Heart right ventricle (tissue), 16 donors: ENCODE data around the gene CARMIL1. TPM values are rescaled to one million over a fixed set of nuclear protein-coding genes. Genes with fewer than 3 reads are reported as not detected.

Experiments
- ATAC-seq, 8 donors: fragments of 200-7000 bp; cut with Tn5 transposase; one replicate each; pipeline ENCODE4 v1.9.1; 2020; ENCODE audit warnings: mild to moderate bottlenecking in 8 of 8, moderate library complexity in 8 of 8, moderate number of reproducible peaks in 1 of 8
- DNase-seq, 2 donors: peaks; one replicate each; pipeline ENCODE4 v3.0.0-alpha.2; 2020
- H3K27ac ChIP-seq, 10 donors: fragments of 200-600 bp; sonication (generic) in 2 of 10; one replicate each; pipeline versions ENCODE4 v1.5.0 to v1.8.0; 2020 to 2022; ENCODE audit warnings: mild to moderate bottlenecking in 3 of 10
- H3K27me3 ChIP-seq, 7 donors: fragments of 200-600 bp; one replicate each; pipeline ENCODE4 v1.8.0; 2021 to 2022; ENCODE audit warnings: mild to moderate bottlenecking in 2 of 7
- H3K36me3 ChIP-seq, 9 donors: fragments of 200-600 bp; sonication (generic) in 1 of 9; one replicate each; pipeline versions ENCODE4 v1.5.0 to v1.8.0; 2020 to 2022; ENCODE audit warnings: mild to moderate bottlenecking in 2 of 9
- H3K4me1 ChIP-seq, 9 donors: fragments of 200-600 bp; sonication (generic) in 1 of 9; one replicate each; pipeline versions ENCODE4 v1.5.0 to v1.8.0; 2020 to 2022; ENCODE audit warnings: mild to moderate bottlenecking in 4 of 9
- H3K4me3 ChIP-seq, 10 donors: fragments of 200-600 bp; sonication (generic) in 2 of 10; one replicate each; pipeline versions ENCODE4 v1.5.0 to v1.8.0; 2020 to 2022; ENCODE audit warnings: mild to moderate bottlenecking in 7 of 10, moderate library complexity in 2 of 10
- H3K9me3 ChIP-seq, 11 donors: fragments of 200-600 bp in 10 of 11; sonication (generic) in 2 of 11; one replicate each; pipeline versions ENCODE4 v1.5.0 to v1.8.0; 2013 to 2022; ENCODE audit warnings: mild to moderate bottlenecking in 2 of 11, control low read depth in 1 of 11, moderate library complexity in 1 of 11
- WGBS, 2 donors: extraction: QIAGEN DNeasy Blood & Tissue Kit; methylation state at CpG; one replicate each; pipeline ENCODE4 v1.1.7; 2013; ENCODE audit warnings: inconsistent platforms in 1 of 2; 5-methylcytosine and 5-hydroxymethylcytosine counted together
- intact Hi-C, 10 donors: fragments of 100-400 bp; cut with DNase I; formaldehyde crosslinking; loops; one replicate each; pipeline versions ENCODE4 v1.11.1 to v1.14.2; 2022
- polyA plus RNA-seq, 2 donors: library from polyadenylated mRNA; stranded (reverse); fragments of 200-250 nt; gene quantifications; one replicate each; pipeline ENCODE4 v1.2.3, GENCODE V29; 2013
- total RNA-seq, 10 donors: library from RNA; stranded (reverse); fragmentation: NEBNext Ultra II Directional in 3 of 10; extraction: Animal tissue kit (Norgen Biotek cat#: 25700) in 3 of 10; gene quantifications; one replicate each; pipeline versions ENCODE4 v1.2.1 to v1.2.4, GENCODE V29; 2021 to 2023
- TF ChIP-seq, protein P1 (sequence below), 9 donors: fragments of 200-600 bp; sonication (generic) in 2 of 9; IDR thresholded peaks; one replicate each; pipeline versions ENCODE4 v1.5.0 to v1.8.0; 2021 to 2022; ENCODE audit warnings: antibody characterized with exemption in 9 of 9, mild to moderate bottlenecking in 5 of 9, moderate library complexity in 1 of 9
- donor health status: Arrhythmogenic right ventricular cardiomyopathy.
- donor health status: ischemic (EF 13 %, LVEDD 7.1; RV severe dilation, severe dysfunction).
- donor health status: healthy with polysubstance abuse.
- donor health status: DM: no; HTN: yes; CAD: no.
- donor health status: DM: no; HTN: no; CAD: no.
- donor health status: ischemic (EF 25% LVEDD 6.9; RV normal size, moderate dysfunction).
- donor health status: ischemic (EF 25% LVEDD 5.7; RV mildly dilated, moderate dysfunction).
- donor health status: healthy.
- donor health status: DM: yes; HTN: yes; CAD: no.
- donor health status: Ischemic cardiomyopathy.
- donor health status: ischemic (EF 35%, LVEDD 5.7; RV mildly dilated, moderate dysfunction).
- donor health status: nonischemic (EF 11% LVEDD 7.7; RV severe dilation, severe dysfunction).
- donor health status: DM: yes; HTN: yes; CAD: no.
- donor health status: PGD.
- donor health status: ischemic (EF 29% LVEDD 5.4; RV normal size, mild dysfunction).
- donor health status: nonischemic (EF 23%, LVEDD 6.1; RV moderate dilation, normal function).

The CARMIL1 gene
- total and polyA plus RNA-seq, 12 donors, result 1.2 to 10.3 (median 4.1) TPM

DNA sequence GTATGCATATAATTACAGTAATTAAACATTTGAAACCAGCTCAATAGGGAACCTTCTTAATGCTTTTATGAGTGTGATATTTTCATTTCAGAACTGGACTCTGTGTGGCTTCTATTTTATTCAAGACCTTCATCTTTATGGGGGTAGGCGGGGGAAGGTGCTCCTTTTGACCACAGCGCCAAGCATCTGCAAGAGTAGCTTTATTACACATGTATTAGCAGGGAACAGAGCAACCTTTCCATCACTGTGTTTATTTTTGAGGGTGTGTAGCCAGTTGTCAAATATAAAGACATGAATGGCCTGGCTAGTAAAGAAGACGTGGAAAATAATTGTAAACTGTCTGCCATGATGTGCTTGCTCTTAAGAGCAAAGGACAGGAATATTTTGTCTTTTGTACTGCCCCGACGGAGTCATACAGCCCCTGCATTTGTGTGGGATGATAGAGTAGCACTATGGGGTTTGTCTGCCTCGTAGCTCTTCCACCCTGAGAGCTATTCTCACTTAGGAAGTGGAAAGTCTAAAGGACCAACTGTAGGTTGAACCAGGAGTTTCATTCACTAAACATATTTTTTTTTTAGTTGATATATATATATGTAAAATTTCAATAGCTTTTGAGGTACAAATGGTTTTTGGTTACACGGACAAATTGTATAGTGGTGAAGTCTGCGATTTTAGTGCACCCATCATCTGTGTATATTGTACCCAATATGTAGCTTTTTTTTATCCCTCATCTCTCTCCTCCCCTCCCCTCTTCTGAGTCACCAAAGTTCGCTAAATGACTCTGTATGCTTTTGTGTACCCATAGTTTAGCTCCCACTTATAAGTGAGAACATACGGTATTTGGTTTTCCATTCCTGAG is 91.2 kb downstream of the CARMIL1 start:
- peaks cover 4 to 37% (median 20%) of the 10 kb centered on the region in 9 donors for H3K4me1 ChIP-seq
- no peak overlapping the region for H3K27ac ChIP-seq
- TF ChIP-seq, protein P1, sequence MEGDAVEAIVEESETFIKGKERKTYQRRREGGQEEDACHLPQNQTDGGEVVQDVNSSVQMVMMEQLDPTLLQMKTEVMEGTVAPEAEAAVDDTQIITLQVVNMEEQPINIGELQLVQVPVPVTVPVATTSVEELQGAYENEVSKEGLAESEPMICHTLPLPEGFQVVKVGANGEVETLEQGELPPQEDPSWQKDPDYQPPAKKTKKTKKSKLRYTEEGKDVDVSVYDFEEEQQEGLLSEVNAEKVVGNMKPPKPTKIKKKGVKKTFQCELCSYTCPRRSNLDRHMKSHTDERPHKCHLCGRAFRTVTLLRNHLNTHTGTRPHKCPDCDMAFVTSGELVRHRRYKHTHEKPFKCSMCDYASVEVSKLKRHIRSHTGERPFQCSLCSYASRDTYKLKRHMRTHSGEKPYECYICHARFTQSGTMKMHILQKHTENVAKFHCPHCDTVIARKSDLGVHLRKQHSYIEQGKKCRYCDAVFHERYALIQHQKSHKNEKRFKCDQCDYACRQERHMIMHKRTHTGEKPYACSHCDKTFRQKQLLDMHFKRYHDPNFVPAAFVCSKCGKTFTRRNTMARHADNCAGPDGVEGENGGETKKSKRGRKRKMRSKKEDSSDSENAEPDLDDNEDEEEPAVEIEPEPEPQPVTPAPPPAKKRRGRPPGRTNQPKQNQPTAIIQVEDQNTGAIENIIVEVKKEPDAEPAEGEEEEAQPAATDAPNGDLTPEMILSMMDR (IDR thresholded peaks at IDR 0.05), result no peak

DNA sequence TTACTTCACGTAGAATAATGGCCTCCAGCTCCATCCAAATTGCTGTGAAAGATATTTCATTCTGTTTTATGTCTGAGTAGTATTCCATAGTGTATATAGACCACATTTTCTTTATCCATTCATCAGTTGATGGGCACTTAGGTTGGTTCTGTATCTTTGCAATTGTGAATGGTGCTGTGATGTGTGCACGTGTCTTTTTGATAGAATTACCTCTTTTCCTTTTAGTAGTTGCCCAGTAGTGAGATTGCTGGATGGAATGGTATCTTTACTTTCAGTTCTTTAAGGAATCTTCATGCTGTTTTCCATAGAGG is 91.8 kb downstream of the CARMIL1 start:
- H3K36me3 ChIP-seq, result no peaks in the 10 kb centered on the region
- ATAC-seq (no peak), DNase-seq (no peak)
- H3K27ac ChIP-seq, result no peak overlapping the region
- 94 to 96% methylated on average over 2 of the region's 2 CpGs for WGBS, 2 donors
- intact Hi-C loops, result no loop called here
- peaks cover 4 to 36% (median 20%) of the 10 kb centered on the region in 9 donors for H3K4me1 ChIP-seq
- no peak overlapping the region for H3K4me3 ChIP-seq
- TF ChIP-seq, protein P1 (IDR thresholded peaks at IDR 0.05), result no peak
- H3K27me3 ChIP-seq, result no peaks in the 10 kb centered on the region
- peaks cover 0 to 32% (median 7%) of the 10 kb centered on the region in 11 donors for H3K9me3 ChIP-seq

More for the DNA sequence above, 91.2 kb downstream of the CARMIL1 start:
- H3K27me3 ChIP-seq, result no peaks in the 10 kb centered on the region
- no peak overlapping the region for H3K4me3 ChIP-seq
- DNase-seq (no peak), ATAC-seq (no peak)
- peaks cover 0 to 26% (median 4%) of the 10 kb centered on the region in 11 donors for H3K9me3 ChIP-seq
- 90 to 92% methylated on average over 10 of the region's 10 CpGs for WGBS, 2 donors
- intact Hi-C loops, result no loop called here
- no peaks in the 10 kb centered on the region for H3K36me3 ChIP-seq

DNA sequence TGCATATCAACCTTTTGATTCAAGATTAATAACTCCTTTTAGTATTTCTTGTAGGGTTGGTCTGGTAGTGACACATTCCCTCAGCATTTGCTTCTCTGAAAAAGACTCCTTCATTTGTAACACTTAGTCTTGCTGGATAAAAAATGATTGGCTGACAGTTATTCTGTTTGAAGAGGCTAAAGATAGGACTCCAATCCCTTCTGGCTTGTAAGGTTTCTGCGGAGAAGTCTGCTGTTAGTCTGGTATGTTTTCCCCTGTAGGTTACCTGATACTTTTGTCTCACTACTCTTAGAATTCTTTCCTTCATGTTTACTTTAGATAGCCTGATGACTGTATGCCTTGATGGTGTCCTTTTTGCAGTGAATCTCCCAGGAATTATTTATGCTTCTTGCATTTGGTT is 96.0 kb downstream of the CARMIL1 start:
- intact Hi-C loops, result no loop called here
- no peak for DNase-seq
- TF ChIP-seq, protein P1 (IDR thresholded peaks at IDR 0.05), result no peak
- no peak for ATAC-seq
- Histone ChIP-seq H3K4me1 (peaks cover 0 to 6% (median 0%) of the 10 kb centered on the region in 9 donors), H3K36me3 (no peaks in the 10 kb centered on the region), H3K4me3 (no peak overlapping the region), H3K9me3 (peaks cover 0 to 33% (median 7%) of the 10 kb centered on the region in 11 donors), H3K27me3 (no peaks in the 10 kb centered on the region), H3K27ac (no peak overlapping the region)
- WGBS, 2 donors, result 91 to 94% methylated on average over 1 of the region's 1 CpG

DNA sequence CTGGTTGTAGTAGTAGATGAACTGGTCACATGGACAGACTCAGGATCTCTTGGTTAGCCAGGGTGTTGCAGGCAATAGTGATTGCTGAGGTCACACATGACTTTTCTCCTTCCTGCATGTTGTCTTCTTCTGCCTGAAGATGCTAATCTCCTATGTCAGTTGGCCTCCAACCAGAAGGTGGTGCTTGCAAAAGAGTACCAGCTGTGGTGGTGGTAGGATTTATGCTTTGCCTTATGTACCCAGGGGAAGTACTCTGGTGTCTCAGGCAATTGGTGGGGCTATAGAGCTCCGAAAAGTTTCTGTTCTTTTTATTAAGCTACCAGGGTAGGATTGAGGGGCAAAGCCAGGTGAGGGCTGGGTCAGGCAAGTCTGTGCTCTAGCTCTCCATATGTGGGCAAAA is 98.5 kb downstream of the CARMIL1 start:
- intact Hi-C loops, result no loop called here
- 80 to 95% methylated on average over 1 of the region's 1 CpG for WGBS, 2 donors

More for the DNA sequence above, 98.5 kb downstream of the CARMIL1 start:
- H3K36me3 ChIP-seq, result no peaks in the 10 kb centered on the region
- no peak for DNase-seq
- H3K4me1 ChIP-seq, result peaks cover 0 to 3% (median 0%) of the 10 kb centered on the region in 9 donors
- no peak overlapping the region for H3K27ac ChIP-seq
- no peak overlapping the region for H3K4me3 ChIP-seq
- ATAC-seq, result no peak
- H3K27me3 ChIP-seq, result no peaks in the 10 kb centered on the region
- TF ChIP-seq, protein P1 (IDR thresholded peaks at IDR 0.05), result no peak
- H3K9me3 ChIP-seq, result peaks cover 0 to 27% (median 7%) of the 10 kb centered on the region in 11 donors
